Adipocyte (in vitro differentiated cells): Measurements from ENCODE around the gene LRIG2.
A peak's percentile ranks its signal among the peaks of the same experiment; 100 is the strongest.
"Not testable (repeated sequence)": the region's sequence is repeated elsewhere in the genome, so short reads cannot be mapped to it uniquely, and the experiment has no call there.

Source experiments
- DNase-seq: peaks from one replicate; pipeline ENCODE4 v3.0.0-alpha.2; 2015; ENCODE audit warnings: low read depth
- H3K27me3 ChIP-seq: replicated peaks from 2 replicates; pipeline ENCODE4 v1.7.0; 2013; ENCODE audit warnings: mild to moderate bottlenecking, low read length, moderate library complexity; ENCODE audit not compliant: control insufficient read depth, insufficient read depth
- H3K36me3 ChIP-seq: 2 replicates; pipeline ENCODE4 v1.7.0; 2013; ENCODE audit warnings: low read length, mild to moderate bottlenecking, moderate library complexity; ENCODE audit not compliant: control insufficient read depth, insufficient read depth, severe bottlenecking
- H3K4me1 ChIP-seq: 2 replicates; pipeline ENCODE4 v1.7.0; 2013; ENCODE audit warnings: mild to moderate bottlenecking, low read length, moderate library complexity; ENCODE audit not compliant: control insufficient read depth, insufficient read depth
- H3K4me3 ChIP-seq: 2 replicates; pipeline ENCODE4 v1.7.0; 2013; ENCODE audit warnings: mild to moderate bottlenecking, low read length, moderate library complexity
- H3K9ac ChIP-seq: 2 replicates; pipeline ENCODE4 v1.7.0; 2013; ENCODE audit warnings: mild to moderate bottlenecking, low read length, moderate library complexity
- H3K9me3 ChIP-seq: 2 replicates; pipeline ENCODE4 v1.7.0; 2013; ENCODE audit warnings: mild to moderate bottlenecking, low read length, moderate library complexity; ENCODE audit not compliant: control insufficient read depth

LRIG2 gene, protein sequence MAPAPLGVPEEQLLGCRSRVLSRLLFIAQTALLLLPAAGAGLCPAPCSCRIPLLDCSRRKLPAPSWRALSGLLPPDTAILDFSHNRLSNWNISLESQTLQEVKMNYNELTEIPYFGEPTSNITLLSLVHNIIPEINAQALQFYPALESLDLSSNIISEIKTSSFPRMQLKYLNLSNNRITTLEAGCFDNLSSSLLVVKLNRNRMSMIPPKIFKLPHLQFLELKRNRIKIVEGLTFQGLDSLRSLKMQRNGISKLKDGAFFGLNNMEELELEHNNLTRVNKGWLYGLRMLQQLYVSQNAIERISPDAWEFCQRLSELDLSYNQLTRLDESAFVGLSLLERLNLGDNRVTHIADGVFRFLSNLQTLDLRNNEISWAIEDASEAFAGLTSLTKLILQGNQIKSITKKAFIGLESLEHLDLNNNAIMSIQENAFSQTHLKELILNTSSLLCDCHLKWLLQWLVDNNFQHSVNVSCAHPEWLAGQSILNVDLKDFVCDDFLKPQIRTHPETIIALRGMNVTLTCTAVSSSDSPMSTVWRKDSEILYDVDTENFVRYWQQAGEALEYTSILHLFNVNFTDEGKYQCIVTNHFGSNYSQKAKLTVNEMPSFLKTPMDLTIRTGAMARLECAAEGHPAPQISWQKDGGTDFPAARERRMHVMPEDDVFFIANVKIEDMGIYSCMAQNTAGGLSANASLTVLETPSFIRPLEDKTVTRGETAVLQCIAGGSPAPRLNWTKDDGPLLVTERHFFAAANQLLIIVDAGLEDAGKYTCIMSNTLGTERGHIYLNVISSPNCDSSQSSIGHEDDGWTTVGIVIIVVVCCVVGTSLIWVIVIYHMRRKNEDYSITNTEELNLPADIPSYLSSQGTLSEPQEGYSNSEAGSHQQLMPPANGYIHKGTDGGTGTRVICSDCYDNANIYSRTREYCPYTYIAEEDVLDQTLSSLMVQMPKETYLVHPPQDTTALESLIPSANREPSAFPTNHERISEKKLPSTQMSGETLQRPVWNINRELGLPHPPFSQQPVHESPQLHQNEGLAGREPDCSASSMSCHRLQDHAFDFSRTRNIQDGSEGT

GRCh38 chr1:113072757-113073478, at the start of gene LRIG2:
TSS of gene LRIG2 (plus strand) at chr1:113073198. CDS start at chr1:113073407, 209 bp downstream.
- Histone ChIP-seq H3K4me3 (peak within 1 kb of the TSS; percentile 97), H3K4me1 (peaks cover 28% of the 10 kb centered on the region), H3K36me3 (peaks cover 6% of the 10 kb centered on the region), H3K27me3 (no peaks in the 10 kb centered on the region), H3K9ac (peak within 1 kb of the TSS; percentile 99), H3K9me3 (no peaks in the 10 kb centered on the region)
- peak; percentile 100 for DNase-seq

GRCh38 chr1:113023316-113023715, 49.7 kb upstream of the LRIG2 start:
- not testable (repeated sequence) for H3K4me1 ChIP-seq, H3K9me3 ChIP-seq, H3K36me3 ChIP-seq, DNase-seq, H3K4me3 ChIP-seq, H3K9ac ChIP-seq, H3K27me3 ChIP-seq

DNA sequence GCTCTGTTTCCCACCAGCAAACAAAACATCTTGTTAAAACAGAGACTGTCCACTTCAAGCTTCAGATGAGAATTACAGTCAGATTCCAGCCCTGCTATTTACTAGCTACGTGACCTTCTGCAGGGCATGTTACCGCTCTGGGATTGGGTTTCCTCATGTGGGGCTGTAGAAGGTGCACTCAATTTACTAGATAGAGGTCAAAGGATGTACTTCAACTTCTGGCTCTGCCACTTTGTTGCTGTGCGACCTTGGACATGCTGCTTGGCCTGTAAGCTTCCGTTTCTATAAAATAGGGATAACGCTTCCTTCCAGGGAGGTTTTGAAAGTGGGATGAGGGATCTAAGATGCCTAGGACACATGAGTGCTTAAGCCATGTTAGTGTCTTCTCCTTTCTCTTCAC, 46.0 kb upstream of the LRIG2 start:
- no peaks in the 10 kb centered on the region for H3K27me3 ChIP-seq
- no peak for DNase-seq
- no peaks in the 10 kb centered on the region for H3K9me3 ChIP-seq
- H3K4me1 ChIP-seq = no peaks in the 10 kb centered on the region
- H3K36me3 ChIP-seq = no peaks in the 10 kb centered on the region
- H3K4me3 ChIP-seq = no peak overlapping the region
- no peak overlapping the region for H3K9ac ChIP-seq

DNA sequence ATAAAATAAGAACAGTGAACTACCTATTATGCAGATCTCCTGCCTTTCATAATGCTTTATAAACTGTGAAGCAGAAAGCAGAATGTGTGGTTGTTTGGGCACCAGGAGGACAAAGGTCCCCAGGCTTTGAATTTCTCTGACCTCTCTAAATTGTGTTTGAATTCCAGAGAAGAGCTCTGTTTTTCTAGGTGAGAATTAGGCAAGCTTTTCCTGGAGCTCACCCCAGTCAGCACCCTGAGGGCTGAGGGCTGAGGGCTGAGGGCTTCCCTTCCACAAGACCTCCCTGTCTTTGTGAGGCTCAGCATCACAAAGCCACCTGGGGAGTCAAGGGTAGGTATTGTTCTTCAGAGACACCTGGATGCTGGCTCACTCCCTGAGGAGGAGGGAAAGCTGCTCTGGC, 45.5 kb upstream of the LRIG2 start:
- Histone ChIP-seq H3K27me3 (no peaks in the 10 kb centered on the region), H3K9me3 (no peaks in the 10 kb centered on the region)
- DNase-seq = no peak

GRCh38 chr1:113029822-113030221, 43.2 kb upstream of the LRIG2 start:
- Histone ChIP-seq H3K4me3 (no peak overlapping the region), H3K4me1 (no peaks in the 10 kb centered on the region), H3K27me3 (no peaks in the 10 kb centered on the region), H3K9me3 (no peaks in the 10 kb centered on the region), H3K9ac (no peak overlapping the region), H3K36me3 (no peaks in the 10 kb centered on the region)
- no peak for DNase-seq

More for the DNA sequence above, 45.5 kb upstream of the LRIG2 start:
- H3K4me1 ChIP-seq = no peaks in the 10 kb centered on the region
- H3K4me3 ChIP-seq = no peak overlapping the region
- H3K36me3 ChIP-seq = no peaks in the 10 kb centered on the region
- H3K9ac ChIP-seq = no peak overlapping the region

GRCh38 chr1:113031171-113031933, 41.6 kb upstream of the LRIG2 start:
- Histone ChIP-seq H3K4me3 (no peak overlapping the region), H3K36me3 (no peaks in the 10 kb centered on the region), H3K9ac (no peak overlapping the region), H3K27me3 (no peaks in the 10 kb centered on the region), H3K4me1 (peaks cover under 1% of the 10 kb centered on the region), H3K9me3 (no peaks in the 10 kb centered on the region)
- DNase-seq = no peak

- Histone ChIP-seq H3K9ac (no peak overlapping the region), H3K36me3 (no peaks in the 10 kb centered on the region), H3K27me3 (no peaks in the 10 kb centered on the region), H3K4me1 (peaks cover 10% of the 10 kb centered on the region), H3K9me3 (no peaks in the 10 kb centered on the region), H3K4me3 (no peak overlapping the region)
- no peak for DNase-seq
Measured at GRCh38 chr1:113035086-113035485, 37.9 kb upstream of the LRIG2 start.

GRCh38 chr1:113036639-113037321, 36.2 kb upstream of the LRIG2 start:
- Histone ChIP-seq H3K4me1 (peaks cover 13% of the 10 kb centered on the region), H3K9ac (no peak overlapping the region), H3K4me3 (no peak overlapping the region), H3K27me3 (no peaks in the 10 kb centered on the region), H3K9me3 (no peaks in the 10 kb centered on the region), H3K36me3 (no peaks in the 10 kb centered on the region)
- DNase-seq = no peak

DNA sequence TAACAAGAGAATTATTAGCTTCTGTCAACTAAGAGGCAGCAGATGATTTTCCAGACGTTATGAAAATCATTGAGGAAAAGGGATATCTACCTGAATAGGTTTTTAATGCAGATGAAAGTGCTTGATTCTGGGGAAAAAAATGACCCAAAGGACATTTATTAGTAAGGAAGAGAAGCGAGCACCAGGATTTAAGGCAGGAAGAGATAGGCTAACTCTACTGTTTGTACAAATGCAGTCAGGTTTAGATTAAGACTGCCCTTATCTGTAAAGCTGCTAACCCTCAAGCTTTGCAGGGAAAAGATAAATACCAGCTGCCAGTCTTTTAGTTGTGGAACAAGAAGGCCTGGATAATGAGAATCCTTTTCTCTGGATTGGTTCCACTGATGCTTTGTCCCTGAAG, 33.0 kb upstream of the LRIG2 start:
- peaks cover 43% of the 10 kb centered on the region for H3K4me1 ChIP-seq
- H3K9me3 ChIP-seq = no peaks in the 10 kb centered on the region
- H3K4me3 ChIP-seq = no peak overlapping the region
- H3K9ac ChIP-seq = no peak overlapping the region
- no peaks in the 10 kb centered on the region for H3K27me3 ChIP-seq
- H3K36me3 ChIP-seq = no peaks in the 10 kb centered on the region
- DNase-seq = no peak
